Panc1 (cell line): Measurements from ENCODE around the gene DVL2. TPM values are rescaled to one million over a fixed set of nuclear protein-coding genes. Genes with fewer than 3 reads are reported as not detected.
A peak's percentile ranks its signal among the peaks of the same experiment; 100 is the strongest.

Experiments
- ATAC-seq: fragments of 200-7000 bp; cut with Tn5 transposase; 2 replicates; pipeline ENCODE4 v1.9.1; 2020; ENCODE audit warnings: mild to moderate bottlenecking, moderate library complexity
- BruUV-seq: library from RNA; stranded (reverse); fragments of 400-500 nt; replicated peaks from 2 replicates; lab custom pipeline; 2021; lab: Mats Ljungman, UMichigan
- CTCF ChIA-PET: fragments of 300-600 bp; sonication (Branson Sonifier 250); formaldehyde crosslinking; loops from one replicate; lab custom pipeline; 2022; ENCODE audit warnings: antibody characterized with exemption; lab: Charles Lee
- POLR2A ChIA-PET: fragments of 300-600 bp; sonication (Branson Sonifier 250); formaldehyde crosslinking; loops from one replicate; lab custom pipeline; 2022; ENCODE audit warnings: antibody characterized with exemption; lab: Charles Lee
- DNase-seq: peaks from one replicate; pipeline ENCODE4 v3.0.0-alpha.2; 2010; ENCODE audit warnings: low read depth, low spot score
- H3K27ac ChIP-seq: 2 replicates; pipeline ENCODE4 v1.5.1; 2011; ENCODE audit warnings: mild to moderate bottlenecking, low read length, inconsistent platforms
- H3K27me3 ChIP-seq: fragments of 200-500 bp; sonication (Bioruptor generic); 2 replicates; pipeline ENCODE4 v1.6.0; 2014; ENCODE audit warnings: low read length, inconsistent platforms; ENCODE audit not compliant: control insufficient read depth, insufficient read depth
- H3K36me3 ChIP-seq: fragments of 200-500 bp; sonication (Bioruptor generic); 2 replicates; pipeline ENCODE4 v1.5.1; 2014; ENCODE audit warnings: inconsistent platforms, mild to moderate bottlenecking, low read length, moderate library complexity; ENCODE audit not compliant: control insufficient read depth, insufficient read depth
- H3K4me1 ChIP-seq: 2 replicates; pipeline ENCODE4 v1.5.1; 2011; ENCODE audit warnings: inconsistent platforms, mild to moderate bottlenecking, low read length, moderate library complexity; ENCODE audit not compliant: control insufficient read depth, insufficient read depth
- H3K4me3 ChIP-seq, 2 experiments: 2 replicates each; pipeline ENCODE4 v1.5.1; 2011 to 2012; ENCODE audit warnings: low read depth in 2 of 2, low read length in 2 of 2, mild to moderate bottlenecking in 2 of 2, inconsistent platforms in 1 of 2, moderate library complexity in 1 of 2
- H3K9me3 ChIP-seq: fragments of 200-500 bp; sonication (Bioruptor generic); 2 replicates; pipeline ENCODE4 v1.5.1; 2014; ENCODE audit warnings: low read depth, mild to moderate bottlenecking, inconsistent platforms, low read length, moderate library complexity; ENCODE audit not compliant: control insufficient read depth, insufficient read depth
- POLR2AphosphoS5 ChIP-seq: IDR thresholded peaks from 2 replicates; pipeline ENCODE4 v1.6.1; 2012; ENCODE audit warnings: mild to moderate bottlenecking, low read depth, low read length, moderate library complexity
- SIN3A ChIP-seq: IDR thresholded peaks from 2 replicates; pipeline ENCODE4 v1.6.1; 2012; ENCODE audit warnings: low read depth, mild to moderate bottlenecking, low read length, moderate library complexity, borderline replicate concordance; ENCODE audit not compliant: insufficient read depth
- TCF7L2 ChIP-seq: IDR thresholded peaks from 2 replicates; pipeline ENCODE4 v1.6.1; 2011; ENCODE audit warnings: mild to moderate bottlenecking, low read depth, low read length, inconsistent platforms
- in situ Hi-C: cut with HindIII; loops from 2 replicates; pipeline ENCODE4 v1.10.0; 2016; ENCODE audit warnings: low sequenced_read_pairs, low pct_unique_long_range_greater_than_20kb
- intact Hi-C: fragments of 100-400 bp; cut with micrococcal nuclease; formaldehyde crosslinking; loops from one replicate; pipeline ENCODE4 v1.10.0; 2022; ENCODE audit not compliant: unreplicated experiment
- total RNA-seq: library from RNA; stranded (reverse); gene quantifications from one replicate; pipeline ENCODE4 v1.2.1, GENCODE V29; 2021; ENCODE audit not compliant: unreplicated experiment
- TF ChIP-seq, protein P1 (sequence below), 2 experiments: IDR thresholded peaks; 2 replicates each; pipeline ENCODE4 v1.6.1; 2011 to 2012; ENCODE audit warnings: low read depth in 2 of 2, control low read depth in 1 of 2, low read length in 1 of 2, mild to moderate bottlenecking in 1 of 2, moderate library complexity in 1 of 2; ENCODE audit not compliant: insufficient read depth in 1 of 2
- TF ChIP-seq, protein P2 (sequence below): fragments of 450-650 bp; IDR thresholded peaks from 2 replicates; pipeline ENCODE4 v1.5.1; 2017; ENCODE audit warnings: mild to moderate bottlenecking

The DVL2 gene
- total RNA-seq, 1 experiment from 2014 or later = 84.2 TPM

DNA sequence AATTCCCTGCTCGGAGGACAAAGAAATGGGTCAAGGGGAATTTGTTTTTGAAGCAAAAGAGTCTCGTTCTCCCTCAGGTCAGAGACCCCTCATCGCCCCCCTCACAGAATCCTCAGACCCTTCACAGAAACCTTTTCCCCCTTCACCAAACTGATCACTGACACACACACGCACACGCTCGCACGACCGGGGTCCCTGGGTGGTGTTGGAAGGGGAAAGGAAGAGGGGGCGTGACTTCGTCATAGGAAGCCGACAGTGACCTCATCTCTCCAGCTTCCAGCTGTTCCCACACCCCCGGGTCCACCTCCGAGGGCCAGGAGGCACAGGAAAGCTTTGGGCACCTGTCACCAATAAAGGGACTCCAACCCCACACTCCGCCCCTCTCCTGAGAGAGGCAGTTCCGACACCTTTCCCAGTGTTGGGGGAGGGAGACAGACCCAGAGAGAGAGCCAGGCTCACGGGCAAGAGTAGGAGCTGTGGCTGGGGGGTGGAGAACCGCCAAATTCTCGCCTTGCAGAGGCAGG lies 56.3 kb downstream of the DVL2 start:
- Histone ChIP-seq H3K36me3 (no peaks in the 10 kb centered on the region), H3K27me3 (no peaks in the 10 kb centered on the region), H3K4me3 (peak overlapping the region; percentile 45 to 75), H3K9me3 (no peaks in the 10 kb centered on the region), H3K27ac (peak overlapping the region; percentile 37; the same call in 1 of the 2 replicates), H3K4me1 (peaks cover 9% of the 10 kb centered on the region; the same call in 1 of the 2 replicates)
- BruUV-seq = no TSS peak
- ATAC-seq (peak; percentile 63), DNase-seq (no peak)
- in situ Hi-C loops = no loop called here
- ChIA-PET POLR2A (interaction anchor here (0.7 kb wide), 1 partner anchor 10 kb away, joined by 3 read pairs; no protein-coding TSS in a partner anchor), CTCF (interaction anchor here (0.6 to 1.5 kb wide), 6 partner anchors 8 to 138 kb away, joined by 3 to 8 read pairs (median 4); no protein-coding TSS in a partner anchor)
- TF ChIP-seq, protein P1, sequence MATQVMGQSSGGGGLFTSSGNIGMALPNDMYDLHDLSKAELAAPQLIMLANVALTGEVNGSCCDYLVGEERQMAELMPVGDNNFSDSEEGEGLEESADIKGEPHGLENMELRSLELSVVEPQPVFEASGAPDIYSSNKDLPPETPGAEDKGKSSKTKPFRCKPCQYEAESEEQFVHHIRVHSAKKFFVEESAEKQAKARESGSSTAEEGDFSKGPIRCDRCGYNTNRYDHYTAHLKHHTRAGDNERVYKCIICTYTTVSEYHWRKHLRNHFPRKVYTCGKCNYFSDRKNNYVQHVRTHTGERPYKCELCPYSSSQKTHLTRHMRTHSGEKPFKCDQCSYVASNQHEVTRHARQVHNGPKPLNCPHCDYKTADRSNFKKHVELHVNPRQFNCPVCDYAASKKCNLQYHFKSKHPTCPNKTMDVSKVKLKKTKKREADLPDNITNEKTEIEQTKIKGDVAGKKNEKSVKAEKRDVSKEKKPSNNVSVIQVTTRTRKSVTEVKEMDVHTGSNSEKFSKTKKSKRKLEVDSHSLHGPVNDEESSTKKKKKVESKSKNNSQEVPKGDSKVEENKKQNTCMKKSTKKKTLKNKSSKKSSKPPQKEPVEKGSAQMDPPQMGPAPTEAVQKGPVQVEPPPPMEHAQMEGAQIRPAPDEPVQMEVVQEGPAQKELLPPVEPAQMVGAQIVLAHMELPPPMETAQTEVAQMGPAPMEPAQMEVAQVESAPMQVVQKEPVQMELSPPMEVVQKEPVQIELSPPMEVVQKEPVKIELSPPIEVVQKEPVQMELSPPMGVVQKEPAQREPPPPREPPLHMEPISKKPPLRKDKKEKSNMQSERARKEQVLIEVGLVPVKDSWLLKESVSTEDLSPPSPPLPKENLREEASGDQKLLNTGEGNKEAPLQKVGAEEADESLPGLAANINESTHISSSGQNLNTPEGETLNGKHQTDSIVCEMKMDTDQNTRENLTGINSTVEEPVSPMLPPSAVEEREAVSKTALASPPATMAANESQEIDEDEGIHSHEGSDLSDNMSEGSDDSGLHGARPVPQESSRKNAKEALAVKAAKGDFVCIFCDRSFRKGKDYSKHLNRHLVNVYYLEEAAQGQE (IDR thresholded peaks at IDR 0.05; ENCODE audit: insufficient read depth in 1 of 2, low read depth in 2 of 2, low read length in 1 of 2) = no peak
- TF ChIP-seq, protein P2, sequence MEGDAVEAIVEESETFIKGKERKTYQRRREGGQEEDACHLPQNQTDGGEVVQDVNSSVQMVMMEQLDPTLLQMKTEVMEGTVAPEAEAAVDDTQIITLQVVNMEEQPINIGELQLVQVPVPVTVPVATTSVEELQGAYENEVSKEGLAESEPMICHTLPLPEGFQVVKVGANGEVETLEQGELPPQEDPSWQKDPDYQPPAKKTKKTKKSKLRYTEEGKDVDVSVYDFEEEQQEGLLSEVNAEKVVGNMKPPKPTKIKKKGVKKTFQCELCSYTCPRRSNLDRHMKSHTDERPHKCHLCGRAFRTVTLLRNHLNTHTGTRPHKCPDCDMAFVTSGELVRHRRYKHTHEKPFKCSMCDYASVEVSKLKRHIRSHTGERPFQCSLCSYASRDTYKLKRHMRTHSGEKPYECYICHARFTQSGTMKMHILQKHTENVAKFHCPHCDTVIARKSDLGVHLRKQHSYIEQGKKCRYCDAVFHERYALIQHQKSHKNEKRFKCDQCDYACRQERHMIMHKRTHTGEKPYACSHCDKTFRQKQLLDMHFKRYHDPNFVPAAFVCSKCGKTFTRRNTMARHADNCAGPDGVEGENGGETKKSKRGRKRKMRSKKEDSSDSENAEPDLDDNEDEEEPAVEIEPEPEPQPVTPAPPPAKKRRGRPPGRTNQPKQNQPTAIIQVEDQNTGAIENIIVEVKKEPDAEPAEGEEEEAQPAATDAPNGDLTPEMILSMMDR = no peak
- TF ChIP-seq SIN3A (no peak), POLR2AphosphoS5 (no peak), TCF7L2 (no peak)
- intact Hi-C loops = no loop called here

DNA sequence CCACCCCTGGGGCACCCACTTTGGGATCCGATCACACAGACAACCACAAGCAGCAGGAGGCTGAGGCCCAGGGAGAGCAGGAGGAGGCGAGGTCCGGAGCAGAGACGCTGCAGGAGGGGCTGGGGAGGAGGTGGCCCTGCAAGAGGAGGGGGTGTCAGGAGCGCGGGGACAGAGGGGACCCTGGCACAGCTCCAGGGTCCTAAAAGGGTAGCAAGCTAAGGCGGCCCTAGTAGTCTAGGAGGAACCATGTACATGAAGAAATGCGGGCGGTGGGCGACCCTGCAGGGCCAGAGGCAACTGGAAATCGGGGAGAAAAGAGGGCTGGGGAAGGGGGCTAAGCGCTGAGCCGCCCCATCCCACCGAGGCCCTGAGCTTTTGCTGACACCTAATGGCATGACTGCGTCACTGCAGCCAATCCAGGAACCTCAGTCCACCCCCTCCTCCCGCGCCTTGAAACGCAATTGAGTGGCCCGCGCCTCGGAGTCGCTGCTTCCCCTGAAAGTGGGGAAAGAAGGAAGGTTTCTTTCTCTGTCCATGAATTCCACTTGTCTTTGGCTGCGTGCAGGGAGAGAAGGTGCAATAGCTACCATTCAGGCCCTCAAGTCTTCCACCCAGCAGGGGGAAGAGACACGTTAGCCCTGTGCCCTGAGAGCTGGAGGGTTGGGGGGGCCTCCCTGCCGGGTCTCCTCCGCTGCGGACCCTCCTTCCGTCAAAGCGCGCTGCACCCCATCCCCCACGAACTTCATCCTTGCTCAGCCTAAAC lies 56.9 kb downstream of the DVL2 start:
- ATAC-seq (peak; percentile 86), DNase-seq (peak; percentile 43)
- in situ Hi-C loops (no loop called here), intact Hi-C loops (no loop called here)
- Histone ChIP-seq H3K4me3 (peak overlapping the region; percentile 45 to 75), H3K27me3 (no peaks in the 10 kb centered on the region), H3K36me3 (no peaks in the 10 kb centered on the region), H3K27ac (peak overlapping the region; percentile 37; the same call in 1 of the 2 replicates), H3K9me3 (no peaks in the 10 kb centered on the region), H3K4me1 (peaks cover 9% of the 10 kb centered on the region; the same call in 1 of the 2 replicates)
- BruUV-seq = no TSS peak
- CTCF ChIA-PET = interaction anchor here (0.6 to 1.5 kb wide), 8 partner anchors 9 to 236 kb away, joined by 3 to 8 read pairs (median 3); no protein-coding TSS in a partner anchor
- POLR2A ChIA-PET = interaction anchor here (0.7 kb wide), 2 partner anchors 9 to 142 kb away, joined by 3 read pairs; no protein-coding TSS in a partner anchor
- TF ChIP-seq TCF7L2 (no peak), POLR2AphosphoS5 (no peak), SIN3A (no peak)
- TF ChIP-seq, protein P2 = peak; percentile 97
- TF ChIP-seq, protein P1 (IDR thresholded peaks at IDR 0.05; ENCODE audit: insufficient read depth in 1 of 2, low read depth in 2 of 2, low read length in 1 of 2) = no peak
